HG03280 (cell line): ENCODE results near the gene PPP6R1.

Experiments used
- ATAC-seq: cut with Tn5 transposase; IDR thresholded peaks from one replicate; pipeline ENCODE4 v1.9.1; 2021; ENCODE audit warnings: mild to moderate bottlenecking, moderate library complexity; ENCODE audit not compliant: unreplicated experiment

PPP6R1 gene

DNA sequence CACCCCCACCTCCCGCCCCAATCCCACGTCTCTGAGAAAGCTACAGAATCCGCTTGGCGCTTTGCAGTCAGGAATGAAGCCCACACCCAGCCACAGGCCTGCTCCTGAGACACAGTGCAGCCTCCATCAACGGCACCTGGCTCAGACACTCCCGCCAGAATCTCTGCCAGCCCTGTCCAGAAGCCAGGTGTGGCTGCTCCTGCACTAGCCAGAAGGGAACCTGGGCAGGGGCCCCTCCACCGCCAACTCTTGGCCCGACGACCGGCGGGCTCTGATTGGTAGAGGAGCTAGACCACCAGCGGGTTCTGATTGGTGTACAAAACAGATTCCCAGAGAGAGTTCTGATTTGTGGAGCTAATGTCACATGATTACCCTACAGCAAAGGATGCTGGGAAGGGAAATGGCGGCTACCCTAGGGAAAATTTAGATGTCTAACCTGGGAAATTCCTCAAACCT, 2.9 kb upstream of the PPP6R1 start:
- ATAC-seq: no peak

DNA sequence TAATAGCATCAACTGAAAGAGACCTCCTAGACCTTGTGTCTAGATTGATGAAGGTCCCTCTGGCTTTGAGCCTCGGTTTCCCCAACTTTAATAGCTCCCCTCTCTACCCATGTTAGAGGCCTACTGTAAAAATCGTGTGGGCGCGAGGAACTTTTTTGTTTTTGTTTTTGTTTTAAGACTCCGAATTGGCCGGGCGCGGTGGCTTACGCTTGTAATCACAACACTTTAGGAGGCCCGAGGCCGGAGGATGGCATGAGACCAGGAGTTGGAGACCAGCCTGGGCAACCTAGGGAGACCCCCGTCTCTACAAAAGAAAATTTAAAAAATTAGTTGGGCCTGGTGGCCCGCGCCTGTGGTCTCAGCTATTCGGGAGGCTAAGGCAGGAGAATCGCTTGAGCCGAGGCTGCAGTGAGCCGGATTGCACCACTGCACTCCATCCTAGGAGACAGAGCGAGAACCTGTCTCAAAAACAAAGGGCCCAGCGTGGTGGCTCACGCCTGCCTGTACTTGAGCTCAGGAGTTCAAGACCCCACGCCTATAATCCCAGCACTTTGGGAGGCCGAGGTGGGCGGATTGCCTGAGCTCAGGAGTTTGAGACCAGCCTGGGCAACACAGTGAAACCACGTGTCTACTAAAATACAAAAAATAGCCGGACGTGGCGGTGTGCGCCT, 858 bp upstream of the PPP6R1 start:
- no peak for ATAC-seq

DNA sequence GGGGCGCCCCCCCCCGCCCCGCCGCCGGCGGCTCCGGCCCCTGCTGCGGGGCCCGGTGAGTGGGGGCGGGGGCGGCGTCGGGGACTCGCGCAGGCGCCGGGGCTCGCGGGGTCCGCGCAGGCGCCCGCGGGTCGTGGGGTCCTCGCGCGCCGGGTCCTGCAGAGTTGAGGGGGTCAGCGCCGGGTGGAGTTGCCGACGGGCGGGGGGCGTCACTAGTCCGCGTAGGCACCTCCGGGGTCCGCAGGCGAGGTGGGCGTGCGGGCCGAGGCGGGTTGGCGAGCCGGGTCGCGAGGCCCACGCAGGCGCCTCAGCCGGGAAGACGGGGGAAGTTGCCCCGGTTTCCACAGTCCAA, 365 bp downstream of the PPP6R1 start:
- peak; percentile 2 for ATAC-seq

DNA sequence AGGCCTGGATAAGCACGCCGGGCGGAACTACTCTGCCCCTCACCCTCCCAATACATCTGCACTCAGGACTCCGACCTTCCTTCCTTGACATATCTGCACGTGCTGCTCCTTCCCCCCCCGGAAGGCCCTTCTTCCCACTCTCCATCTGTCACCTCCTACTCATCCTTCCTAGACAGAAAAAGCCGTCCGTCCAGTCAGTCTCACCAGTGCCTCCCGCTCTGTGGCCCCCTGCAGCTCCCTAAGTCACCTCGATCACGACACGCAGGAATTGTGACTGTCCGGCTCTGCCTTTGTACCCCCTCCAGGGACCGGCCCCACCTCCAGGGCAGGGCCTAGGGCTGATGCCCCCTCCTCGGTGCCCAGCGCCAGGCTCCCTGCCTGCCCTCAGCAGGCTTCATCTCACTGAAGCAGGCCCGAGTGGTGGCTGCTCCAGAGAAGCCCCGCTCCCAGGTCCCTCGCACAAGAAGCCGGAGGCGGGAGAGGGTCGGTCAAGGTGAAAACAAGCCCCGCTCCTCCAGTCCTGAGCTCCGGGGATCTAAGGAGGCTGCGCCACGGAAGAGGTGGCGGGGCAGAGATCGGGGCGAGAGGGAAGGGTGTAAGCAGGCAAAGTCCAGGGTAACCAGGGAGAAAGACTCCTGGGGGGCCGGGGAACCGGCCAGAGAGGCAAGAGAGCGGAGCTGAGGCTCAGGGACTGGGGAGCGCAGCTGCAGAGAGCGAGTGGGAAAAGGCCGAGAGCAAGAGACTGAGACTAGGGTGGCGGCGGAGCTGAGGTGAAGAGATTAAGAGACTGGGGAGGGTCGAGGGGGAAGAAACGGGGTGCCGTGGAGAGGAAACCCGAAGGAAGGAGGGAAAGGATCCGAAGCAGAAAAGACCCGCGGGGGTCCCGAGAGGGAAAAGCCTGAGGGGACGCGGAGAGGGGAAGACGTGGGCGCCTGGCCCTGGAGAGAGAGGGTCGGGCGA, 1.1 kb downstream of the PPP6R1 start:
- no peak for ATAC-seq

DNA sequence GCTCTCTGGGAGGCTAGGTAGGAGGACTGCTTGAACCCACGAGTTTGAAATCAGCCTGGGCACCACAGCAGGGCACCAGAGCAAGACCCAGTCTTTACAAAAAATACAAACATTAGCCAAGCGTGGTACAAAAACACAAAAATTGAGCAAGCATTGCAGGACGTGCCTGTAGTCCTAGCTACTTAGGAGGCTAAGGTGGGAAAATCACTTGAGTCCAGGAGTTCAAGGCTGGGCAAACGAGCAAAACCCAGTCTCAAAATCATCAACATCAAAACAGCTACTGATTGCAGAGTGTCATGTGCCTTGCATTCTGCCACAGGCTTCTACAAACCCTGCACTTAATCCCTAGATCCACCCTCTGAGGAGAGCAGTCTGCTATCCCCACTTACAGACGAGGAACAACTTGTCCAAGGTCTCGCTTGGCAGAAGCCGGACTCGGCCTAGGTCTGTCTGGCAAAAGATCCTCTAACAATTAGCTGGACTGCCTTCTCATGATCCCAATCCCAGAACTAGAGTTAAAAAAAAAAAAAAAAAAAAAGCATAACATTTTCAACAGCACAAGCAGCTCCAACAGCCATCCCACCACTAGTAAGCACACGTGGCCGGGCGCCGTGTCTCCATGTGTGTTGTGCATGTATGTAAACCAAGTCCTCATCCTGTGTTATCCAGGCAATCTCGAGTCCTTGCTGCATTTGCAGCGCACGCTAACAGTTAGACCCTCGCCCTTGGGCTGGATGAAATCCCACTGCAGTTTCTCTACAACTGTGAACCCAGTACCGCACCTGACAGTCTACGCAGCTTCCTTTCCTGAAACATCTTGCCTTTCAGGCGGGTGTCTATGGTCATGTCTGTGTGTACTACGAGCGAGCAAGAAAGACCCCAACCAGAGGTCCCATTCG, 2.0 kb downstream of the PPP6R1 start:
- no peak for ATAC-seq

DNA sequence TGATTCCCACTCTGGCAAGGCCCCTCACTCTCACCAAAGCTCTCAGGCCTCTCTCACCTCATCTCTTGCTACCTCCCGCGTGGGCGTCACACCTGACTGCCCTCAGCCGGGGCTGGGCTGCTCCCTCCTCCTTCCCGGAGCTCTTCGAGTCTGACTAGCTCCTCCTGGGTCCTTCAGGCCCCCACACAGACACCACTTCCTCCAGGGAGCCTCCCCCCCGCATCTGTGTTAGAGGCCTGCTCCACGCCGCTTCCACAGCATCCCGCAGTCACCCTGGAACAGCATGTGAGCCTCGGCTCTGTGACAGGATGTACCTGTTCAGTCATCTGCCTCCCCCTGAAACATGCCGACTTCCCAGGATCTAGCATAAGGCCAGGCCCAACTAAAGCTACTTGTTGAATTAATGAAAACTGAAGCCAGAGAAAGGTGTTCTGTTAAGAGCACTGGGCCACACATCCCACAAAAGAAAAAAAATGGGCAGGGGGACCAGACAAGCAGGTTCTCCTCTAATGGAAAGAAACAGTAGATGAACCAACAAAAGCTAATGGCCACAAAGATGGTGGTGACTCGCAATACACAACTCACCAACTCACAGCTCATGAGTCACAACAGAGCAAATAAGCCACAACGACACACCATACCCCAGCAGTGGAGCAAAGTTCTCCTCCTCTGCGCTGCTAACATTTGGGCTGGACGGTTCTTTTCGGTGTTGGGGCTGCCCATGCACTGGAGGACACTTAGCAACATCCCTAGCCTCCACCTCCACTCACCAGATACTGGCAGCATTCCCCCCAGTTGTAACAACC, 3.0 kb downstream of the PPP6R1 start:
- ATAC-seq: no peak

DNA sequence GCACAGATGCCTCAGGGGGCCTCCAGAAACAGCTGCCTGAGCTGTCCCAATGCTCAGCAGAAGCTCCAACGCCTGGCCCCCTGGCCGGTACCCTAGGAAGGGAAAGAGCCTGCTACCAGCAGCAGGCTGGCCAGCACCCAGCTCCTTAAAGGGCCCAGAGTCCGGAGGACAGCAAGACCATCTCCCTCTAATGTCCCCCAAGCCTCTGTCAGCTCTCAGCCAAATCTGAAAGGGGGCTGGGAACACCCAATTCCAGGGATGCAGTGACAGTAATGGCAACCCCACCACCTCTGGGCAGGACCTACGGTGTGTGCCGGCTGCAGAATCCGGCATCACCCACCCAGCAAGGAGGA, 4.2 kb downstream of the PPP6R1 start:
- no peak for ATAC-seq

DNA sequence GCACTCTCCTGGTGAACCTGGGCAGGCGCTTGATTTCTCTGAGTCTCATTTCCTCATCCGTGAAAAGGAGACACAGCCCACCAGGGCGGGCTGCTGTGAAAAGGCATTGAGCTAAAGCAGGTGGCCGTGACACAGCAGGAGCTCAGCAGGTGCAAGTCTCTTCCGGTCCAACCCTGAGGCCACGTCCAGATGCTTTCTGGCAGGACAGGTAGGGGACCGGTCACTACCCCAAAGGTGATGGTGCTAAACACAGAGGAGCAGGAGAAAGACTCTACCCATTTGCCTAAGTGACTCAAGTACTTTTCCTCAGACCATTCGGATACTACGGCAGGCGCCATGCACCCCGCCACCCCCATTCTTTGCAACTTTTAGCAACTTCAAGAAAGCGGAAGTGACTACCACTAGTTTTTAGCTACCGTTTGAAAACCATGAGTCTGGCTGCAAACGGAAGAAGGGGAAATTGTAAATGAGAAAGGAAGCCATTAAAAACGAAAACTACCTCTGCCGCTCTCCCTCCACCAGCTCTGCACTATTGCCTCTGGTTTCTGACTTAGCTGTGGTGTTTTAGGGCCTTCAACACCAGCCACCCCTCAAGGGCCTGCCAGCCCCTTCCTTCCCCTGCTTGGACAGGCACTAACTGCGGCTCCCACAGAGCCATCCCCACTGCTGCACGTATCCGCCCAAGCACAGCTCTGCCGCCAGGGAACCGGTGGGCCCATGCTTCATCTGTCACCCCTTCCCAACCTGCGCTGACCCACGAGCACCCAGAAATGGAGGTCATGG, 4.8 kb downstream of the PPP6R1 start:
- peak; percentile 33 for ATAC-seq

DNA sequence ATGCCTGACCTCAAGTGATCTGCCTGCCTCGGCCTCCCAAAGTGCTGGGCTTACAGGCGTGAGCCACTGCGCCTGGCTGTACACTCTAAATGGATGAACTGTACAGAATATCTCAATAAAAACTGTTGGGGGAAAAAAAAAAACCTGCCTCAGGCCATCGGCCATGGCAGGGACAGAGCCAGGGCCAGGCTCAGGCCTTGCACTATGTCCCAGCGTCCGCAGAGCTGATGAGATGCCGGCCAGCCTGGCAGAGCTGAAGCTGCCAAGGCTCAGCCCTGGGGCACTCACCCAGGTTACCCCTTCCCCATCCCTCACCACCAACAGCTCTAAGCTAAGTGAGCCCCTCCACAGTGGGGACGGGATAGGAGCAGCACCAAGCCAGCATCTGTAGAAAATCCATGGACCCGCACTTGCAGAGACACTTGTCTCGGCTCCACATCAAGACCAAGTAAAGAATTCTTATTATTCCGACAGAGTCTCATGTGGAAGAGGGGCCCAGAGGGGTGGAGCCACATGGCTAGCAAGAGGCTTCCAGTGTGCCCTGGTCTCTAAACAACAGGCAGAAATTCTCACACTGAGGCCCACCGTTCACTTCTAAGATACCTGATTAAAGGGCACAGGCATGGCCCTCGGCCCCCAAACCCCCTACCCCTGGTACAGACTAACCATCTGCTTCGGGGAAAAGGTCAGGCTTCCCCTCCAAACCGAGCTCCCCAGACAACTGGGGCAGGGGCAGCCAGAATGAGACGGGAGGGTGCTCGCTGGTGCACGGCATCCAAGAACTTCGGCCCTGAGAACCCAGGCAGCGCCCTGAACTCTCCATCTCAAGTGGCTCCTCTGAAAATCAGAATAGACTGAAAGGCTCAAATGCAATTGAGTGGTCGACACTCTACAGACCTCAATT, 5.8 kb downstream of the PPP6R1 start:
- ATAC-seq: no peak

DNA sequence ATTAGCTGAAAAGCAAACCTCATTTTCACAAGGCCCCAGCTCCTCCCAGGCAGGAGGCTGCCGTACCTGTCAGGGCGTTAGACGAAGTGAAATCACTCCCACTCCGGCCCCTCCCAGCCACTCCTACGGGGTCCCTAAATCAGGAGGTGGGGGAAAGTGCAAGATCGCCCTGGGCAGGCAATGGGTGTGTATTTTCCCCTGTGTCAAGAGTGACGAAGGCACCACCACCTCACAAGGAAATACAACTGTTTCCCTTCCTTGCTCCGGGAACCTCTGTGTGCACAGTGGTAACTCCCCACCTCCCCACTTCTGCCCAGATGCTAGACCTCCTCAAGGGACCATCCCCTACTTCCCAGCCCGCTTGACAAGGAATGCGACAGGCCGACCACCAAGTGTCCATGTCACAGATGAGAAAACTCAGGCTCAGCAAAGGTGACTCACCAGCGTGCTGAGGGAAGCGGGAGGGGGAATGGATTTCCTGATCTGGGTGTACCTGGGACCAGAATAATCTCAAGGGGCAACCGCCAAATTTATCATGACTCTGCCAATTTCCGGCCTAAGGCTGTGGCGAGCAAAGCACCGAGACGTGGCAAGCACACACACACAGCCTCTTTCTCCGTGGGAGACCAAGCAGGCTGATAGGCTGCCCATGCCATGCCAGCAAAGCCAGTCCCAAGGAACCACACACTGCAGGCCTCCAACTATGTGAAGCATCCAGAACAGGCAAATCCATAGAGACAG, 7.3 kb downstream of the PPP6R1 start:
- ATAC-seq: no peak

DNA sequence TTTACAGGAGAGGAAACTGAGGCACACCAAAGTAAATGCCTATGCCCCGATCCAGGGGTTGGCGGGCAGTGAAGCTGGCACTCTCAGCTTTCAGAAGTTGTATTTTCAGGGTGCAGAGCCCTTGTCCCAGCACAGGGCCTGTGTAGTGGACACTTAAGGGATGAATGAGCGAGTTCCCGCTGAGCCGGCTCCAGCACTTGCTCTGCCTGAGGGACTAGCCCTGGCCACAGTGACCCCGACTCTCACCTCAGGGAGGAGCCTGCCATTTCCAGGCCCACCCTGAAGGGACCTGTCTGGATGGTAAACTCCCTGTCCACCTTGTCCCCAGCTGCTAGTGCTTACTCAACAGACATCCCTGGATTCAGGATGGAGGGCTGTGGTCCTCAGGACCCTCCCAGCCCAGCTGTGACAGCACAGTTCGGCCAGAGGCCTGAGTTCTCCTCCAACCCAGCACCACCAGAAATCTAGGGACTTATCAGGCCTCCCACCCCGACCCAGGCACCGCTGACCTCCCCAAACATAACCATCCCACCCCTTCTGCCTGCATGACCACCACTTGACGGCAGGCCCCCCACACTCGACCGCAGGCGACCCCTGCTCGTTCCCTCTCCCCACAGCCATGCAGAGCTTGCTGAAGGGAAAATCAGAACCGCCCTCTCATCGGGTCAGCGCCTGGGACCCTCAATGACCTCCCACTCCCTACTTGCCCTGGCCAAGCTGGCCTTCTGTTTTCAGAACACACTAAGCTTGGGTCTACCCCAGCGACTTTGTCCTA, 8.4 kb downstream of the PPP6R1 start:
- ATAC-seq: no peak

DNA sequence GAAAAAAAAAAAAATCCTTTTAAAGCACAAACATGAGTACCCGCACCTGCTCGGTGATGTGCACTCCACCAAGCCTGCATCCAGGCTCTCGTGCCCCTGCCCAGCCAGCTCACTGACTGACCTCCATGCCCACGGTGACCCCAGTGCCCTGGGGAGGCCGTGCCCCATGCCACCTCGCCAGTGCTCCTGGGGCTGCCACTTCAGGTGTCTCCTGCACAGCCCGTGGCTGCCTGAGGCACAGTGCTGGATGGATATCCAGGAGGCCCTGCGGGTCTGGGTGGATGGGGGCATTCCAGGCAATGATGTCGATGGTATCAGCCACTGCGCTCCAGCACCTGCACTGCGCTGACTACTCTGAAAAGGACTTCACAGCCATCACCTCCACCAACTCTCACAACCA, 9.0 kb downstream of the PPP6R1 start:
- ATAC-seq: no peak

DNA sequence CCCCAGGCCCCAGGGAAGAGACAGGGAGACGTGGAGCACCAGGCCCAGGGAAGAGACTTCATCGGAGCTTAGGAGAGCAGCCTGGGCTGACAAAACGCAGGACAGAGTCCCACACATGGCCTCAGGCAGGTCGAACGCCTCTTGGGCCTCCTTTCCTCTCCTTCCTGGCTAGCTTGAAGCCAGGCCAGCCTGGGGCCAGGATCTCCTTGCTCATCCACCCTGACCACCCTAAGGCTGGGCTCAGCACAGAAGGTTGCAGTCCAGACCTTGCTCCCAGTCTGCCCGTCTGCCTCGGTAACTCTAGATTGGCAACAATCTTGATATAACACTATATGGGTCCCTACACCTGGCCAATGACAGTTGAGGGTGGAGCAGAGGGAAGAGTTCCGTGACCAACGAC, 10.1 kb downstream of the PPP6R1 start:
- no peak for ATAC-seq

DNA sequence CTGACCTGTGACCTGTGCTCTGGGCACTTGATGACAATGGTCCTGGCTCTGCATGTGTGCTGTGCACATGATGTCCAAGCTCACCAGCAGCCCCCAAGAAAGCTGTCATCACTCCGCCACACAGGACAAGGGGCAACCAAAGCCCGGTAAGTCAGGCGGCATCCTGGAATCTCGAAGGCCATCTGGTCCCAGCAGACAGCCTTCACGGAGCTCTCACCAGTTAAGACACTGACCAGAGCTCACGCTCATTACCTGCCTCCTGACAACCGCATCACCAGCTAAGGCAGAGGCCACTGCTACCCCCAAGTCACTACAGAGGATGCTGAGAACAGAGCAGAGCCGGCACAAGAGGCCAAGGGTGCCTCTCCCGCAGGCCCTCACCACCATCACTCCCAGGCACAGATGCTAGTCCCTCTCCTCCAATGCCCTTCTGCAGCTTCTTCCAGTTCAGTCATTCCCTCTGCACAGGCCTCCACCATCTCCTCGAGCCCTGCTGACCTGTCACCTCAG, 10.6 kb downstream of the PPP6R1 start:
- ATAC-seq: no peak

DNA sequence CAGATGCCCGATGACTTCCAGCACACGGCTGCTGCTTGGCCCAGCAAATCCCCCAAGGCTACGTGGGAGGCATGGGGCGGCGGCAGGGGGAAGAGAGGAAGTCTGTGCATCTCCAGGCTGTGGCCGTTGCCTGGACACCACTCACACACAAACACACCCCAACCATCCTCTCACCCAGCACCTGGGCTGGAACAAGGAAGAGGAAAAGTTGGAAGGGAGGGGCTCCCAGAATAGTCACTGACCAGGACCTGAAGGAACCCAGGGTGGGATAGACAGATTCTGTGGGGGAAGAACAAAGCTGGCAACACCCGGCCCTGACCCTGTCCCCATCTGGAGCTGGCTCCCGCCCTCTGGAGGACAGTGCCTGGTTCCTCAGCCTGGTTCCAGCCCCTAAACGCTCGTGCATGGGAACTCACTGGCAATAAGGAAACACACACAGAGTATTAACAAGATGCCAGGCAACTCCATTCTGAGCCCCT, 11.2 kb downstream of the PPP6R1 start:
- ATAC-seq: no peak

DNA sequence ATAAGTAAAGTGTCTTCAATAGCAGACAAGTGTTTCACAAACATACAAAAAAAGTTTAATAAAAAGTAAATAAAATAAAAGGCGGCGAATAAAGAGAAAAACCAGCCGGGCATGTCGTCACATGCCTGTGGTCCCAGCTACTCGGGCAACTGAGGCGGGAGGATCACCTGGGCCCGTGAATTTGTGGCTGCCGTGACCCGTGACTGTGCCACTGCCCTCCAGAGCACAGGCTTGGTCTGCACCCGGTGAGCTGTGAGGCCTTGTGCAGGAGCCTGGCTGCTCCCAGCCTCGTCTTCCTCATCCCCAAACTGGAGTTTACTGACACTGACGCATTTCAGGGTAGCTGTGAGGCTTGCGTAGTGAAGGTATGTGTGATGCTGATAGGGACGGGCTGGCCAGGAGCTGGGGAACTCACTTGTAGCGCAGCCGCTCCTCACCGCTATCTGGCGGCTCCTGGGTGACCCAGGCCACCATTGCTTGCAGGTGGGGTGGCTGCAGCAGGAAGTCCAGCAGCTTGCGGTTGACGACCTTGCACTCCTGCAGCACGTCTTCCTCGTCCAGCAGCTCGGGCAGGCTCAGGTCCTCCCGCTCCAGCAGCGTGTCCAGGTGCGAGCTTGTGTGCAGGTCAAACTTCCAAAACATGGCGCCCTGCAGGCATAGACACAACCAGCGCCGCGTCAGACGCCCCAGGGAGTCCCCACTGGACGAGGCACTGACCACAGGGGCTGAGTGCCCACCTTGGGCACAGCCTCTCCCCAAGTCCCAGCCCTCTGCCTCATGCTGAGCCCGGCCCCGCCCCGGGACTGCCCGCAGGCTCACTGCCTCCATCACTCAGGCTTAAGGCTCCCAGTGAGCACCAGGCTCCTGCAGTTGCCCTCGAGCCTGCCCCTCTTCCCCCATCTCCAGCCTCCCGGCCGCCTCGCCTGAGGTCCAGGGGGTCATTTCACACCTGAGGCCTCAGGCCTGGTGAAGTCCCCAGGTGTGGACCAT, 12.1 kb downstream of the PPP6R1 start:
- no peak for ATAC-seq
